ENCODE results near the gene RAB11A.

Gene RAB11A

DNA sequence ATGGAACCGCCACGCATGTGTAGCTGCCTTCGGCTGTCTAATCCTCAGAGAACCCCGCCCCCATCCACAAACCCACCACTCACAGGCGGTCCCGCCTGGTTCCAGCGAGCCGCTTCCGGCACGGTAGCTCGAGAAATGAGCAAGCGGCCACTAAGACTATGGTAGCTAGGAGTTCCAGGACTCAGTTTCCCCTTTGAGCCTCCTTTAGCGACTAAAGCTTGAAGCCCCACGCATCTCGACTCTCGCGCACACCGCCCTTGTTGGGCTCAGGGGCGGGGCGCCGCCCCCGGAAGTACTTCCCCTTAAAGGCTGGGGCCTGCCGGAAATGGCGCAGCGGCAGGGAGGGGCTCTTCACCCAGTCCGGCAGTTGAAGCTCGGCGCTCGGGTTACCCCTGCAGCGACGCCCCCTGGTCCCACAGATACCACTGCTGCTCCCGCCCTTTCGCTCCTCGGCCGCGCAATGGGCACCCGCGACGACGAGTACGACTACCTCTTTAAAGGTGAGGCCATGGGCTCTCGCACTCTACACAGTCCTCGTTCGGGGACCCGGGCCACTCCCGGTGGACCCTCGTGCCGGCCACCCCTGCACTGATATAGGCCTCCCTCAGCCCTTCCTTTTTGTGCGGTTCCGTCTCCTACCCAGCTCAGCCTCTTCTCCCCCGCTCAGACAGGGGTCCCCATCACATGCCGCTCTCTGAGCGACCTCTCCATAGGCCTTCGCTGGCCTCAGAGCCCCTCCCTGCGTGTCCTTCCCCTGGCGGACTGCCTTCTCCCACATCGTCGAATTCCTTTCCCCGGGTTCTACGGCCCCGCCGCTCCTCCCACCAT, at the start of gene RAB11A:
Gene RAB11A, plus strand, starts transcription at position 366 of the 828 bp plus-strand sequence. Its CDS starts 95 bp downstream, at position 461.
- DNase-seq = peak; percentile 89

GRCh38 chr15:65819563-65819960, 49.7 kb upstream of the RAB11A start:
- DNase-seq = no peak

GRCh38 chr15:65821070-65821469, 48.2 kb upstream of the RAB11A start:
- DNase-seq = no peak

- DNase-seq = no peak
Measured at GRCh38 chr15:65822316-65822715, 47.0 kb upstream of the RAB11A start.

DNA sequence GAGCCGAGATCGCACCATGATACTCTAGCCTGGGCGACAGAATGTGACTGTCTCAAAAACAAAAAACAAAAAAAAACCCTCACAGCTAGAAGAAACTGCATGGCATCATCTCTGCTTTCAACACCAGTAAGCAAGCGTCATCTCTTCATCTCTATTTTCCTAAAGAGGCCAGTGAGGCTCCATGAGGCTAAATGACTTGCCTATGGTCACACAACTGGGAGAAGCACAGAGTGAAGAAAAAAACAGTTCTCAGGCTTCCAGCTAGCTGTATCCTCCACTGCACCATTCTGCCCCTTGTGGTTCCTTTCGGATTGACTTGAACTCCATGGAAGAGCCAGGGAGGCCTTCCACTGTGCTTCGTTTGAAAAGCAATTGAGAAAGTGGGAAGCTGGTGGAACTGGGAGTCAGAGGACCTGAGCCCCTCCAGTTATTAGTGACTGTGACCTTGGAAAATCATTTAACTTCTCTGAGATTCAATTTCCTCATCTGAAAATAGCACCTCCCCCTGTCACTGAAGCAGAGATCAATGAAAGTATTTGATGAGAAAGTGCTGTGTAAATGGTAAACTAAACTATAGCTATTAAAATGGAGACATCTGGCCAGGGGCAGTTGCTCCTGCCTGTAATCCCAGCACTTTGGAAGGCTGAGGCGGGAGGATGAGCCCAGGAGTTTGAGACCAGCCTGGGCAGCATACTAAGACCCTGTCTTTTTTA, 45.1 kb upstream of the RAB11A start:
- DNase-seq = peak; percentile 47

GRCh38 chr15:65824941-65825544, 44.2 kb upstream of the RAB11A start:
- DNase-seq = no peak

GRCh38 chr15:65827065-65827464, 42.2 kb upstream of the RAB11A start:
- DNase-seq = no peak

DNA sequence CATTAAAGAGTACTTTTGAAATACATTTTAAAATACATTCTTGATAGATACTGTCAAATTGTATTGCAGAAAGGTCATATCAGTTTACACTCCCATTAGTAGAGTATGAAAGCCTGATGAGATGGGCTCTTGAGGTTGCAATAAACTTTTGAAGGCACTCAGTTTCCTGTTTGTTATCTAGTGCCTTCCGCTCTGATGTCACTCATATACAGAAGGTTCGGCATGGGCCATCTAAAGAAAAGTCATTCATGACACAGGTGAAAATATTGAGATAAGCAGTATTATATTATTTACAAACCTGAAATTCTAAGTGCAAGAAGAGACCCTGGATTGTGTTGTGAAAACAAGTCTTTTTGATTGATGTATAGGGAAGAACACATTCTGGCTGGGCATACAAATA, 40.7 kb upstream of the RAB11A start:
- DNase-seq = no peak

DNA sequence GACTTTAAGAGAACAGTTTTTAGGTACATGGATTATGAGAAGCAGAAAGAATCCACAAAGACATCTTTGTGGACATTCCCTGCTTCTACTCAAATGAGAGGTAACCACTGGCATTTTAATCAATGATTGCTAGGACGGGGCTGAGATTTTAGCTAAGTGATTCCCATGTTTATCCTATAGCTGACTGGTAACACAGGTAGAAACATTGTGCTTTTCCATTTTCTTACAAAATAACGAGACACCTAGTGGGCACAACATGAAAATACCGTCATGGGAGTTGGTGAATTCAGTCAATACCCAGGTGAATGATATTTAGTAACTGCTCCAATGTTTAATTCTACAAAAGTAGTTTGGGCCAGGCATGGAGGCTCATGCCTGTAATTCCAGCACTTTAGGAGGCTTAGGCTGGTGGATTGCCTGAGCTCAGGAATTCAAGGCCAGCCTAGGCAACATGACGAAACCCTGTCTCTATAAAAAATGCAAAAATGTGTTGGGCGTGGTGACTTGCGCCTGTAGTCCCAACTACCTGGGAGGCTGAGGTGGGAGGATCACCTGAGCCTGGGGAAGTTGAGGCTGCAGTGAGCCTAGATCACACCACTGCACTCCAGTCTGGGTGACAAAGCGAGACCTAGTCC, 40.0 kb upstream of the RAB11A start:
- DNase-seq = peak; percentile 21

DNA sequence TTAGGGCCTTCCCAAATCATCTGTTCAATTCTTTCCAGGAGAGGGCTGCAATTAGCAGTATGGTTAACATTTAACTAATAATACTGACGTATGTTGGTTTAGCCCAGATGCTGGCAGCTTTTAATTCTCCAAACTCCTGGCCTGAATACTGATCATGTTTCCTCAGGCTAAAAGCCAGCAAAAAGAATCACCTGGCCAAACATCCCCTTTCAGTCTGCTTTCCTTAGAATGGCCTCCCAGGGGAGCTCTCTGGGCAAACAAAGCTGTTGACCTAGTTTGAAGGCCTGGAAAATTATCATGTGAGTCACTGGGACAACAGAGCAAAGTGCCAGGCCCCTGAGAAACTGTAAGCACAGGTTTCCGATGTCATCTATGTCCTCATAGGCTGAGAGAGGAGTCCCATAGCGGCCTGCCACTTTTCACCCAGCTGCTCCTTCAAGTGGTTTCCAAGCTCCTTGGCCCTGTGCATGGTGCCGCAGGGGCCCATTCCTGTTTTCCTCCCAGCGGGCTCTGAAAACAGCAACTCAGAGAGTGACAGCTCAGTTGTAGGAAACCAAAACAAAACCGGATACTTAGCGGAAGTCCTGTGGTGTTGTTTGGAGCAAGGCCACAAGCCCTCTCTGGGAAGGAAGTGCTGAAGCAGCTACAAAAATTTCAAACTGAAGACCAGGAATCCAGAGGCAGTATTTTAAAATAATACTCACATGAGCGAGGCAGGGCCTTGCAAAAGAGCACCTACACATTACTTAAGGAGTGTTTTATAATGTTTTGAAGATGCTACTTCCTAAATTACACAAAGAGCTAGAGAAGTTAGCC, 36.5 kb upstream of the RAB11A start:
- DNase-seq = peak; percentile 94

DNA sequence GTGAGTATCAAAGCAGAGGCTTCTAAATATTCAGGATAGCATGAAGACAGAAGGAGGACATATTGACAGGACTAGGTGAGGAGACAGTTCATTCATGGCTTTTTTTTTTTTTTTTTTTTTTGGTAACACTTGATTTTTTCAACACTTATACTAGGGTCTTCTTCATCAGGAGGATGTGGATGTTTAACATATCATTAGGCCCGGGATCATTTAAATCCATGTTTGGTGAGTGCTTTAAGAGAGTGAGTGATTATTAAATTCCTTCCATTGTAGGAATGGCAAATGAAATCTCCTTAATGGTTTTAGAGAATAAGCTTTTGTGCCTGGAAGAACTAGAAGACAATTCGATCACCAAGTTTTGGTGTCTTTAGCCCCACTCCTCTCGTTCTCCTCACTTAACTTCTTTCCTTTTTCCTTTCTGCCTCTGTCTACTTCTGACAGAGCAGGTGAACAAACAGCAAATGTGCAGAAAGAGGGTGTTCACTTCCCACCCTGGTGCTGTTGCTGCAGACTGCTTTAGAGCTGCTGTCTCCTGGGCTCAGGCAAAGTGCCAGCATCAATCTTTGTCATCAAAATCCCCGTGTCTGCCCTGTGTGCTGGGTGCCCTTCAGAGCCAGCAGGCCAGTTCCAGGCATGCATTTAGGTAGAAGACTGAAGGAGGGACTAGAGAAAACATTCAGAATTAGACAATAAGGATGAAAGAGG, 35.6 kb upstream of the RAB11A start:
- no peak for DNase-seq

DNA sequence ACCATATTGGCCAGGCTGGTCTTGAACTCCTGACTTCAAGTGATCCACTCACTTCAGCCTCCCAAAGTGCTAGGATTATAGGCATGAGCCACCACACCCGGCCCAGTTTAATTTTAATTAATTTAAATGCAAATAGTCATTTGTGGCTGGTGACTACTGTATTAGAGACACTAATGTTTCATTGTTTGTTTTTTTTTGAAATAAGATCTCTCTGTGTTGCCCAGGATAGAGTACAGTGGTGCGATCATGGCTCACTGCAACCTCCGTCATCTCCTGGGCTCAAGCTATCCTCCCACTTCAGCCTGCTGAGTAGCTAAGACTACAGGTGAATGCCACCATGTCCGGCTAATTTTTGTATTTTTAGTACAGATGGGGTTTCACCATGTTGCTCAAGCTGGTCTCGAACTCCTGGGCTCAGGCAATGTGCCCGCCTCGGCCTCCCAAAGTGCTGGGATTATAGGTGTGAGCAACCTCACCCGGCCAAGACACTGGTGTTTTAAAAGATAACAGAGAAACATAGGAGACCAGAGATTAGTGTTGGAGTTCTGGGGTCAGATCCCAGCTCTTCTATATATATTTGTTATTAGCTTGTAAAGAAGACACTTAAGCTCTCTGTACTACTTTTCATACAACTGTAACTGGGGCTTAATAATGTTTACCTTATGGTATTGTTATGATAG, 34.5 kb upstream of the RAB11A start:
- DNase-seq = no peak

GRCh38 chr15:65835447-65835846, 33.8 kb upstream of the RAB11A start:
- no peak for DNase-seq

- DNase-seq = no peak
Measured at GRCh38 chr15:65836665-65837064, 32.6 kb upstream of the RAB11A start.

DNA sequence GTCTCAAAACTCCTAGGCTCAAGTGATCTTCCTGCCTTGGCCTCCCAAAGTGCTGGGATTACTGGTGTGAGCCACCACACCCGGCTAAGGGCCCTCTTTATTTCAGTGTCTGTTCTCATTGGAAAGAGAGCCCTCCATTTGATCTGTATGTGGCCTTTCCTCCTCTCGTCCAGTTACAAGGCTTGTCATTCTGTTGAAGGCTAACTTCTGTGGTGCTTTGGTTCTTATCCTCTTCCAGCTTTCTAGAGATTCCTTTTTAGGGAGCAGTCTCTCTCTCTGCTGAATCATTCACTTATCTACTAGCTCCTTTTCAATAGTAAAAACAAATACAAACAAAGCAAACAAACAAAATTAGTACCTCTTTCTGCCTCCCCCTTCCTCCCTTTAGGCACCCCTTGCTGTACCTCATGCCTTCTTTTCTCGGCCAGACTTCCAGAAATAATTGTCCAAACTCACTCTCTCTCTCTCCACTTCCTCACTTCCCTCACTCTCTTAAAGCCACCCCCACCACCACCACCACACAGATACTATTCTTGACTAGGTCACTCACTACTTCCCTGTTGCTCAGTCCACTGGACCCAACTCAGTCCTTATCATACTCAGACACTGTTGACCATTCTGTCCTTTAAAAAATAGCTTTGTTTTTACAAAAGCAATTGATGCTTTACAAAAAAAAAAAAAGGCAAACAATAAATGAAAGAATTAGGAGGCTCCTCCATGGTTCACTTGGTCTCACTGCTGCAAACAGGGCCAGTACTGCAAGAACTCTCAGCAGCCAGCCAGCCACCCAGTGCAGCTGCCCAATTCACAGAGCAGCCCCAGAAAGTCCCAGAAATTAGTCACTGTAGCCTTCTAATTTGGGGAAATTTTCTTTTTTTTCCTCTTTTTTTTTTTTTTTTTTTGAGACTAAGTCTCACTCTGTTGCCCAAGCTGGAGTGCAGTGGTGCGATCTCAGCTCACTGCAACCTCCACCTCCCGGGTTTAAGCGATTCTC, 31.7 kb upstream of the RAB11A start:
- DNase-seq = no peak

- no peak for DNase-seq
Measured at GRCh38 chr15:65839354-65839901, 29.9 kb upstream of the RAB11A start.

- no peak for DNase-seq
Measured at GRCh38 chr15:65839985-65840384, 29.3 kb upstream of the RAB11A start.

- peak; percentile 68 for DNase-seq
Measured at GRCh38 chr15:65841121-65841930, 28.0 kb upstream of the RAB11A start.
